Osteocyte (in vitro differentiated cells): ENCODE measurements around the gene METTL17. TPM values are rescaled to one million over a fixed set of nuclear protein-coding genes. Genes with fewer than 3 reads are reported as not detected.
A peak's percentile ranks its signal among the peaks of the same experiment; 100 is the strongest.

Experiments used
- DNase-seq: peaks from one replicate; pipeline ENCODE4 v3.0.0; 2021; ENCODE audit warnings: mixed read lengths; ENCODE audit not compliant: unreplicated experiment; ENCODE audit errors: extremely low spot score
- H3K27ac Mint-ChIP-seq: one replicate; pipeline ENCODE4 v1.8.0; 2021; ENCODE audit warnings: mild to moderate bottlenecking, mixed read lengths; ENCODE audit not compliant: unreplicated experiment
- H3K27me3 Mint-ChIP-seq: one replicate; pipeline ENCODE4 v1.8.0; 2021; ENCODE audit warnings: mixed read lengths; ENCODE audit not compliant: unreplicated experiment
- H3K36me3 Mint-ChIP-seq: one replicate; pipeline ENCODE4 v1.8.0; 2021; ENCODE audit warnings: mixed read lengths; ENCODE audit not compliant: unreplicated experiment
- H3K4me1 Mint-ChIP-seq: one replicate; pipeline ENCODE4 v1.8.0; 2021; ENCODE audit warnings: mixed read lengths; ENCODE audit not compliant: unreplicated experiment
- H3K4me3 Mint-ChIP-seq: one replicate; pipeline ENCODE4 v1.8.0; 2021; ENCODE audit warnings: mild to moderate bottlenecking, moderate library complexity, mixed read lengths; ENCODE audit not compliant: unreplicated experiment
- H3K9me3 Mint-ChIP-seq: one replicate; pipeline ENCODE4 v1.8.0; 2021; ENCODE audit warnings: mixed read lengths; ENCODE audit not compliant: unreplicated experiment
- total RNA-seq: library from RNA; stranded (reverse); gene quantifications from 2 replicates; pipeline ENCODE4 v1.2.1, GENCODE V29; 2021
- TF ChIP-seq, protein P1 (sequence below): fragments of 200-600 bp; sonication (generic); IDR thresholded peaks from 2 replicates; pipeline ENCODE4 v1.5.0; 2021; ENCODE audit warnings: antibody characterized with exemption, mild to moderate bottlenecking, moderate library complexity

METTL17 gene
- total RNA-seq, 1 donor from 2014 or later: 58.6 TPM

DNA sequence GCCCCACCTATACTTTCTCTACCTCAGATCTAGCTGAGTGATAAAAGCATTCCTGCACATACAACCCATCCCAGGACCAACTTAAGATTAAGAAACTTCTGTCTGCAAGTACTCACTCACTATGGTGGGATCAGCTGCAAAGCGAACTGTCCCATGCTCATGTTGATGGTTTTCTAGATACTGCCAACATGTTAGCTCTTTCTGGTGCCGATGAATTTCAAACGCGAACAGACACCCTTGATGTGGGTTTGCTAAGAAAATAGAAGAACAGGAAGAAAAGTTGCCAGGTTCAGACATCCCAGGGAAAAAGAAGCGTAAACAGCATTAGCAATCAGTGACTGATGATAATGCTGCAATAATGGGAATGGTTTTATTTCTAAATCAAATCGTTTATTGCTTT lies 7.8 kb downstream of the METTL17 start:
- Mint-ChIP-seq H3K4me3 (no peak overlapping the region), H3K36me3 (peaks cover 31% of the 10 kb centered on the region), H3K27ac (peak overlapping the region; percentile 96), H3K27me3 (no peaks in the 10 kb centered on the region), H3K9me3 (no peaks in the 10 kb centered on the region), H3K4me1 (peaks cover 34% of the 10 kb centered on the region)
- TF ChIP-seq, protein P1, sequence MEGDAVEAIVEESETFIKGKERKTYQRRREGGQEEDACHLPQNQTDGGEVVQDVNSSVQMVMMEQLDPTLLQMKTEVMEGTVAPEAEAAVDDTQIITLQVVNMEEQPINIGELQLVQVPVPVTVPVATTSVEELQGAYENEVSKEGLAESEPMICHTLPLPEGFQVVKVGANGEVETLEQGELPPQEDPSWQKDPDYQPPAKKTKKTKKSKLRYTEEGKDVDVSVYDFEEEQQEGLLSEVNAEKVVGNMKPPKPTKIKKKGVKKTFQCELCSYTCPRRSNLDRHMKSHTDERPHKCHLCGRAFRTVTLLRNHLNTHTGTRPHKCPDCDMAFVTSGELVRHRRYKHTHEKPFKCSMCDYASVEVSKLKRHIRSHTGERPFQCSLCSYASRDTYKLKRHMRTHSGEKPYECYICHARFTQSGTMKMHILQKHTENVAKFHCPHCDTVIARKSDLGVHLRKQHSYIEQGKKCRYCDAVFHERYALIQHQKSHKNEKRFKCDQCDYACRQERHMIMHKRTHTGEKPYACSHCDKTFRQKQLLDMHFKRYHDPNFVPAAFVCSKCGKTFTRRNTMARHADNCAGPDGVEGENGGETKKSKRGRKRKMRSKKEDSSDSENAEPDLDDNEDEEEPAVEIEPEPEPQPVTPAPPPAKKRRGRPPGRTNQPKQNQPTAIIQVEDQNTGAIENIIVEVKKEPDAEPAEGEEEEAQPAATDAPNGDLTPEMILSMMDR: no peak
- DNase-seq: no peak

DNA sequence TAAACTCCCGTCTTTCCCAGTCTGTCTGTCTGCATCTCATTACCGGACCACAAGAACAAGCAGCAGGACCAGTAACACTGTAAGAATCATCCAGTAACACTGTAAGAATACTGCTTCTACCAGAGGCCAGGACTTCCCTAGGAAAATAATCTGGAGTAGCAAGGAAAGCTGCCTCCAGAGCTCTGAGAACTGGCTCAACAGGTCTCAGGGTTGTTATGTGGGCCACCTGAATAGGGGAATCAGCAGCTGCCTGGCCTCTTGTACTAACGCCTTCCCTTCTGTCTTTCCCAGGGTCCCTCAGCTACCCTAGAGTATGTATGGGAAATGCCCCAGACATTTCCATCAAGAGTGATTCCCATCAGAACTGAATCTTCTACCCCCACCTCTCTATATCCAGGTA lies 8.4 kb downstream of the METTL17 start:
- H3K4me1 Mint-ChIP-seq: peaks cover 34% of the 10 kb centered on the region
- TF ChIP-seq, protein P1: no peak
- H3K9me3 Mint-ChIP-seq: no peaks in the 10 kb centered on the region
- H3K36me3 Mint-ChIP-seq: peaks cover 29% of the 10 kb centered on the region
- peak overlapping the region; percentile 49 for H3K4me3 Mint-ChIP-seq
- no peak for DNase-seq
- peak overlapping the region; percentile 96 for H3K27ac Mint-ChIP-seq
- no peaks in the 10 kb centered on the region for H3K27me3 Mint-ChIP-seq

DNA sequence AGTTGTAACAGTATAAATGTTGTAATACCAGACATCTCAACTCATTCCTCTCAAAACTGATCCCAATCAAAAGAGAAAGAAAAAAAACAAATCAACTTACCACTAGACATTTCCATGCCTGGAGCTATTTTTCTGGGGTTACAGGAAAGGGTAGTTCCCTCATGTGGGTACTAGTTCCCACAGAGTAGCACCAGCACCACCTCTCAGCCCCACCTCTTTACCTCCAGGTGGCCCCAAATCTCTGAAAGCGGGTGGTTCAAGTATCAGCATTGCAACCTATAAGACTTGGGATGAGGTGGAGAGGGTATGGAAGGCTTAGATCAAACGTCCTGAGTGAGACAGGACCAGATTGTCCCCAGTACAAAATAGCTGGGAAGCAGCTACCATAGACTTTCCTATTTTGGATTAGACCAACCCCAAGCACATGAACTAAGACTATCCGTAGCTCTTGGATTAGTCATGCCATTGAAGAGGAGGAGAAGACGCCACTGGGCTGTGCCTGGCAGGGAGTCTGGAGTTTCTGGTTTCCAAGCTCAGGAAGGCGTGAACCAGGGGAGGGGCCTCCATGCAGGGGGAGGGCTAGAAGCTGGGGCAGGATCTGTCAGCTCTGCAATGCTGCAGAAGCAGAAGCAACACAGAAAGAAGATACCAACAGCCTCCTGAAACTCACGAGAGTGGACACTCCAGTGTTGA lies 9.0 kb downstream of the METTL17 start, which contains the start of gene SLC39A2:
Gene SLC39A2, plus strand, starts transcription at position 620 of the 693 bp plus-strand sequence. CDS start 154 bp downstream, outside the sequence.
- peaks cover 34% of the 10 kb centered on the region for H3K4me1 Mint-ChIP-seq

DNA sequence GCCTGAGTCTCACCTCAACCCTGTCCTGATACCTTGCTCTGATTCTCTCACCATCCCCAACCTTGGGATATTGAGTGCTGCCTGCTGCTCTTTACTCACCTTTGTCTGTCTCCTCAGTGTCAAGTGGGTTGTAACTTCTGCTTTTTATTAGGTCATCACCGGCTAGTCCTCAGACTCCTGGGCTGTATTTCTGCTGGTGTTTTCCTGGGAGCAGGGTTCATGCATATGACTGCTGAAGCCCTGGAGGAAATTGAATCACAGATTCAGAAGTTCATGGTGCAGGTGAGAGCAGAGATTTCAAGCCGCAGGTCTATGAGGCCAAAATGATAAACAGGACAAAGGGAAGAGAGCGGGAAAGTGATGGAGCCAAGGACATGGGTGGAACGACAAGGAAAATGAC lies 9.8 kb downstream of the METTL17 start:
- peaks cover 20% of the 10 kb centered on the region for H3K36me3 Mint-ChIP-seq
- TF ChIP-seq, protein P1: no peak
- H3K4me3 Mint-ChIP-seq: peak overlapping the region; percentile 0
- no peaks in the 10 kb centered on the region for H3K27me3 Mint-ChIP-seq
- H3K27ac Mint-ChIP-seq: peak overlapping the region; percentile 96
- peaks cover 34% of the 10 kb centered on the region for H3K4me1 Mint-ChIP-seq
- no peaks in the 10 kb centered on the region for H3K9me3 Mint-ChIP-seq
- DNase-seq: no peak

More for the DNA sequence above, 9.0 kb downstream of the METTL17 start, which contains the start of gene SLC39A2:
- Mint-ChIP-seq H3K27ac (peak within 1 kb of the TSS; percentile 96), H3K4me3 (peak within 1 kb of the TSS; percentile 49), H3K27me3 (no peaks in the 10 kb centered on the region), H3K9me3 (no peaks in the 10 kb centered on the region), H3K36me3 (peaks cover 26% of the 10 kb centered on the region)
- TF ChIP-seq, protein P1: no peak
- DNase-seq: peak; percentile 88

DNA sequence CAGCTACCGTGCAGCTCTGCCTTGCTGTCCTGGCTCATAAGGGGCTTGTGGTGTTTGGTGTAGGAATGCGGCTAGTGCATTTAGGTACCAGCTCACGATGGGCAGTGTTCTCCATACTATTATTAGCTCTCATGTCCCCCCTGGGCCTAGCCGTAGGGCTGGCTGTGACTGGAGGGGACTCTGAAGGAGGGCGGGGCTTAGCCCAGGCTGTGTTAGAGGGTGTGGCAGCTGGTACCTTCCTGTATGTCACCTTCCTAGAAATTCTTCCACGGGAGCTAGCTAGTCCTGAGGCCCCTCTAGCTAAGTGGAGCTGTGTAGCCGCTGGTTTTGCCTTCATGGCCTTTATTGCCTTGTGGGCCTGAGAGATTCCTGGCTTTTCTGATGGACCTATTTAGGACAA lies 11.4 kb downstream of the METTL17 start:
- Mint-ChIP-seq H3K9me3 (no peaks in the 10 kb centered on the region), H3K36me3 (peaks cover 4% of the 10 kb centered on the region), H3K27me3 (no peaks in the 10 kb centered on the region), H3K4me3 (no peak overlapping the region), H3K27ac (no peak overlapping the region), H3K4me1 (peaks cover 34% of the 10 kb centered on the region)
- DNase-seq: no peak
- TF ChIP-seq, protein P1: no peak
